ENCODE results near the gene MYO9A. TPM values are rescaled to one million over a fixed set of nuclear protein-coding genes. Genes with fewer than 3 reads are reported as not detected.

The MYO9A gene
- total RNA-seq, 1 experiment from 2014 or later, result 41.6 TPM

DNA sequence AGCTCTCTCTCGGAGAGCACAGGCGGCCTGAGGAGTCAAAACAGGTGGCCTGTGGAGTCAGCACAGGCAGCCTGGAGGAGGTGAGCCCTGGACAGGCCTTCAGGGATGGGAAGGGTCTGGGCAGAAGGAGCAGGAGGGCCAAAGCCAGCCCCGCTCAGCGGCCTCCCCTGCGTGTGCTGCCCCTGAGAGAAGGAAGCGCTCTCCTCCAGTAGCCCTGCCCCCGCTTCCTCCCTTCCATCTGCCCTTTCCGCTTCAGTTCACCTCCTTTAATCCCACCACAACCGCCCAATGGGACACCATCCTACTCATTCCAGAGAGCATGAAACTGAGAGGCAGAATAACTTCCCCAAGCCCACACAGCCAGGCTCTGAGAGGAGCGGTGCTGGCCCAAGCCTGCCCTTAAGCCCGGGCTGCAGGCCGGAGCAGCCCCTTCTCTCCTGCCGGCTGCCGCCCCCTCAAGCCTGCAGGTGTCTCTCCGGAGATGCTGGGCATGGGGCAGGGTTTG lies 310.8 kb downstream of the MYO9A start:
- ATAC-seq (no peak), DNase-seq (ENCODE audit: low read depth, low spot score) (no peak)
- CTCF ChIA-PET, result no interaction called here
- no peak overlapping the region for H3K27ac ChIP-seq (ENCODE audit: low read length)
- TF ChIP-seq TCF7L2 (IDR thresholded peaks at IDR 0.05; ENCODE audit: low read depth, low read length) (no peak), POLR2AphosphoS5 (IDR thresholded peaks at IDR 0.05; ENCODE audit: low read depth, low read length) (no peak), SIN3A (IDR thresholded peaks at IDR 0.05; ENCODE audit: borderline replicate concordance, insufficient read depth, low read depth, low read length) (no peak)
- TF ChIP-seq, protein P1, sequence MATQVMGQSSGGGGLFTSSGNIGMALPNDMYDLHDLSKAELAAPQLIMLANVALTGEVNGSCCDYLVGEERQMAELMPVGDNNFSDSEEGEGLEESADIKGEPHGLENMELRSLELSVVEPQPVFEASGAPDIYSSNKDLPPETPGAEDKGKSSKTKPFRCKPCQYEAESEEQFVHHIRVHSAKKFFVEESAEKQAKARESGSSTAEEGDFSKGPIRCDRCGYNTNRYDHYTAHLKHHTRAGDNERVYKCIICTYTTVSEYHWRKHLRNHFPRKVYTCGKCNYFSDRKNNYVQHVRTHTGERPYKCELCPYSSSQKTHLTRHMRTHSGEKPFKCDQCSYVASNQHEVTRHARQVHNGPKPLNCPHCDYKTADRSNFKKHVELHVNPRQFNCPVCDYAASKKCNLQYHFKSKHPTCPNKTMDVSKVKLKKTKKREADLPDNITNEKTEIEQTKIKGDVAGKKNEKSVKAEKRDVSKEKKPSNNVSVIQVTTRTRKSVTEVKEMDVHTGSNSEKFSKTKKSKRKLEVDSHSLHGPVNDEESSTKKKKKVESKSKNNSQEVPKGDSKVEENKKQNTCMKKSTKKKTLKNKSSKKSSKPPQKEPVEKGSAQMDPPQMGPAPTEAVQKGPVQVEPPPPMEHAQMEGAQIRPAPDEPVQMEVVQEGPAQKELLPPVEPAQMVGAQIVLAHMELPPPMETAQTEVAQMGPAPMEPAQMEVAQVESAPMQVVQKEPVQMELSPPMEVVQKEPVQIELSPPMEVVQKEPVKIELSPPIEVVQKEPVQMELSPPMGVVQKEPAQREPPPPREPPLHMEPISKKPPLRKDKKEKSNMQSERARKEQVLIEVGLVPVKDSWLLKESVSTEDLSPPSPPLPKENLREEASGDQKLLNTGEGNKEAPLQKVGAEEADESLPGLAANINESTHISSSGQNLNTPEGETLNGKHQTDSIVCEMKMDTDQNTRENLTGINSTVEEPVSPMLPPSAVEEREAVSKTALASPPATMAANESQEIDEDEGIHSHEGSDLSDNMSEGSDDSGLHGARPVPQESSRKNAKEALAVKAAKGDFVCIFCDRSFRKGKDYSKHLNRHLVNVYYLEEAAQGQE (IDR thresholded peaks at IDR 0.05; ENCODE audit: insufficient read depth in 1 of 2, low read depth in 2 of 2, low read length in 1 of 2), result no peak
- TF ChIP-seq, protein P2, sequence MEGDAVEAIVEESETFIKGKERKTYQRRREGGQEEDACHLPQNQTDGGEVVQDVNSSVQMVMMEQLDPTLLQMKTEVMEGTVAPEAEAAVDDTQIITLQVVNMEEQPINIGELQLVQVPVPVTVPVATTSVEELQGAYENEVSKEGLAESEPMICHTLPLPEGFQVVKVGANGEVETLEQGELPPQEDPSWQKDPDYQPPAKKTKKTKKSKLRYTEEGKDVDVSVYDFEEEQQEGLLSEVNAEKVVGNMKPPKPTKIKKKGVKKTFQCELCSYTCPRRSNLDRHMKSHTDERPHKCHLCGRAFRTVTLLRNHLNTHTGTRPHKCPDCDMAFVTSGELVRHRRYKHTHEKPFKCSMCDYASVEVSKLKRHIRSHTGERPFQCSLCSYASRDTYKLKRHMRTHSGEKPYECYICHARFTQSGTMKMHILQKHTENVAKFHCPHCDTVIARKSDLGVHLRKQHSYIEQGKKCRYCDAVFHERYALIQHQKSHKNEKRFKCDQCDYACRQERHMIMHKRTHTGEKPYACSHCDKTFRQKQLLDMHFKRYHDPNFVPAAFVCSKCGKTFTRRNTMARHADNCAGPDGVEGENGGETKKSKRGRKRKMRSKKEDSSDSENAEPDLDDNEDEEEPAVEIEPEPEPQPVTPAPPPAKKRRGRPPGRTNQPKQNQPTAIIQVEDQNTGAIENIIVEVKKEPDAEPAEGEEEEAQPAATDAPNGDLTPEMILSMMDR (IDR thresholded peaks at IDR 0.05), result no peak
- in situ Hi-C loops (cut with HindIII; ENCODE audit: low pct_unique_long_range_greater_than_20kb, low sequenced_read_pairs), result no loop called here
- H3K27me3 ChIP-seq (ENCODE audit: control insufficient read depth, insufficient read depth, low read length), result no peaks in the 10 kb centered on the region
- no peaks in the 10 kb centered on the region for H3K36me3 ChIP-seq (ENCODE audit: control insufficient read depth, insufficient read depth, low read length)
- no TSS peak for BruUV-seq (replicated peaks)
- intact Hi-C loops (cut with micrococcal nuclease; ENCODE audit: unreplicated experiment), result no loop called here
- H3K4me1 ChIP-seq (ENCODE audit: control insufficient read depth, insufficient read depth, low read length), result peaks cover 18% of the 10 kb centered on the region
- H3K4me3 ChIP-seq (ENCODE audit: low read depth in 2 of 2, low read length in 2 of 2), result no peak overlapping the region
- H3K9me3 ChIP-seq (ENCODE audit: control insufficient read depth, insufficient read depth, low read depth, low read length), result no peaks in the 10 kb centered on the region
- POLR2A ChIA-PET, result no interaction called here

DNA sequence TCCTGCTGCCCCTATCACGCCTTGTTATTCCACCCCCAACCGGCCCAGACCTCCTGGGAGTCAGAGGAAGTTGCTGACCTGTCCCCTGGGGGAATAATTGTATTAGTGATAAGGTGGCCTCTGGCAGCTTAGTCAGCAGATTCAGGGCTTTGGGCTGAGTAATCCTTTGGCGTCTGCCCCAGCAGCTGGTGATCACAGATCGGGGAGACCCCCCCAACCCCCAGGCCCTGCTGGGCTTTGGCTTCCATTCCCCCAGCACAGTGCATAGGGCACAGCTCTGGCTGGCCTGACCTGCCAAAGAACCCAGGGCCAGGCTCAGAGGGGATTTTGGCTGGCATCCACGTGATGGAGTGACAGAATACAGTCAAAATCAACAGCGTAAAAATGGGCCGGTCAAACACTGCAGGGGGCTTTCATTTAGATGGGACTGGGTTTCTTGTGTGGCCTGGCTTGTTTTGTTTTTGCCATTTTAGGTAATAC lies 311.5 kb downstream of the MYO9A start:
- Histone ChIP-seq H3K27me3 (ENCODE audit: control insufficient read depth, insufficient read depth, low read length) (no peaks in the 10 kb centered on the region), H3K4me3 (ENCODE audit: low read depth in 2 of 2, low read length in 2 of 2) (no peak overlapping the region), H3K27ac (ENCODE audit: low read length) (no peak overlapping the region; the same call in 1 of the 2 replicates), H3K9me3 (ENCODE audit: control insufficient read depth, insufficient read depth, low read depth, low read length) (no peaks in the 10 kb centered on the region), H3K4me1 (ENCODE audit: control insufficient read depth, insufficient read depth, low read length) (peaks cover 18% of the 10 kb centered on the region), H3K36me3 (ENCODE audit: control insufficient read depth, insufficient read depth, low read length) (no peaks in the 10 kb centered on the region)
- ATAC-seq (peak; percentile 39; the same call in 1 of the 2 replicates), DNase-seq (ENCODE audit: low read depth, low spot score) (no peak)
- ChIA-PET POLR2A (no interaction called here), CTCF (no interaction called here)
- no peak for TF ChIP-seq SIN3A (IDR thresholded peaks at IDR 0.05; ENCODE audit: borderline replicate concordance, insufficient read depth, low read depth, low read length)
- TF ChIP-seq, protein P1 (IDR thresholded peaks at IDR 0.05; ENCODE audit: insufficient read depth in 1 of 2, low read depth in 2 of 2, low read length in 1 of 2), result no peak
- TF ChIP-seq, protein P2 (IDR thresholded peaks at IDR 0.05), result no peak
- no peak for TF ChIP-seq POLR2AphosphoS5 (IDR thresholded peaks at IDR 0.05; ENCODE audit: low read depth, low read length)
- no peak for TF ChIP-seq TCF7L2 (IDR thresholded peaks at IDR 0.05; ENCODE audit: low read depth, low read length)
- intact Hi-C loops (cut with micrococcal nuclease; ENCODE audit: unreplicated experiment) (no loop called here), in situ Hi-C loops (cut with HindIII; ENCODE audit: low pct_unique_long_range_greater_than_20kb, low sequenced_read_pairs) (no loop called here)
- BruUV-seq (replicated peaks), result no TSS peak

Measured in Panc1 (cell line).